Activated T-helper 1 cell treated with anti-CD3 and anti-CD28 coated beads, Interleukin-12 subunit alpha, Interleukin-12 subunit beta, Interleukin-2, Interleukin-4 antibody, amounts not matched to agents 30 ng/mL and 10 ng/mL and 1 ng/mL, durations not matched to agents 14 hours and 24 hours and 36 hours (primary cell): ENCODE measurements around the gene SLC35E3. TPM values are rescaled to one million over a fixed set of nuclear protein-coding genes. Genes with fewer than 3 reads are reported as not detected.
"Not testable (repeated sequence)": the region's sequence is repeated elsewhere in the genome, so short reads cannot be mapped to it uniquely, and the experiment has no call there.

ENCODE experiments used
- DNase-seq: peaks from one replicate; pipeline ENCODE4 v3.0.0; 2021; ENCODE audit warnings: low spot score
- H3K27ac Mint-ChIP-seq: one replicate; pipeline ENCODE4 v1.8.0; 2021; ENCODE audit warnings: mild to moderate bottlenecking, mixed read lengths
- H3K27me3 Mint-ChIP-seq: one replicate; pipeline ENCODE4 v1.8.0; 2022; ENCODE audit warnings: mild to moderate bottlenecking, moderate library complexity, mixed read lengths; ENCODE audit not compliant: insufficient read depth
- H3K36me3 Mint-ChIP-seq: one replicate; pipeline ENCODE4 v1.8.0; 2021; ENCODE audit warnings: low read depth, mixed read lengths
- H3K4me1 Mint-ChIP-seq: one replicate; pipeline ENCODE4 v1.8.0; 2021; ENCODE audit warnings: low read depth, mixed read lengths
- H3K4me3 Mint-ChIP-seq: one replicate; pipeline ENCODE4 v1.8.0; 2021; ENCODE audit warnings: mild to moderate bottlenecking, moderate library complexity, mixed read lengths
- H3K9me3 Mint-ChIP-seq: one replicate; pipeline ENCODE4 v1.8.0; 2021; ENCODE audit warnings: mixed read lengths
- intact Hi-C: fragments of 100-400 bp; cut with micrococcal nuclease; formaldehyde crosslinking; loops from one replicate; pipeline ENCODE4 v1.15.1; 2024
- total RNA-seq: library from RNA; stranded (reverse); gene quantifications from 2 replicates; pipeline ENCODE4 v1.2.3, GENCODE V29; 2022

Gene SLC35E3
- total RNA-seq, 1 donor from 2014 or later: 5.9 TPM

- Mint-ChIP-seq H3K4me3 (no peak overlapping the region), H3K4me1 (peaks cover 6% of the 10 kb centered on the region), H3K36me3 (no peaks in the 10 kb centered on the region), H3K9me3 (no peaks in the 10 kb centered on the region), H3K27ac (no peak overlapping the region), H3K27me3 (no peaks in the 10 kb centered on the region)
- no peak for DNase-seq
- intact Hi-C loops: no loop called here
These were observed 44.9 kb downstream of the SLC35E3 start for GRCh38 chr12:68790952-68791234.

GRCh38 chr12:68791897-68792481 is 46.0 kb downstream of the SLC35E3 start:
- peaks cover 6% of the 10 kb centered on the region for H3K4me1 Mint-ChIP-seq
- no peak overlapping the region for H3K27ac Mint-ChIP-seq
- H3K9me3 Mint-ChIP-seq: no peaks in the 10 kb centered on the region
- H3K4me3 Mint-ChIP-seq: no peak overlapping the region
- H3K36me3 Mint-ChIP-seq: no peaks in the 10 kb centered on the region
- DNase-seq: no peak
- intact Hi-C loops: loop anchor here (2.0 kb wide), 1 partner anchor 15 kb away; no protein-coding TSS in a partner anchor
- H3K27me3 Mint-ChIP-seq: no peaks in the 10 kb centered on the region

- intact Hi-C loops: loop anchor here (2.0 kb wide), 1 partner anchor 14 kb away; no protein-coding TSS in a partner anchor
- Mint-ChIP-seq H3K4me1 (no peaks in the 10 kb centered on the region), H3K9me3 (no peaks in the 10 kb centered on the region), H3K4me3 (no peak overlapping the region), H3K27ac (no peak overlapping the region), H3K27me3 (no peaks in the 10 kb centered on the region), H3K36me3 (no peaks in the 10 kb centered on the region)
- DNase-seq: no peak
These were observed 47.0 kb downstream of the SLC35E3 start for GRCh38 chr12:68792952-68793351.

- Mint-ChIP-seq H3K27ac (no peak overlapping the region), H3K9me3 (no peaks in the 10 kb centered on the region), H3K27me3 (no peaks in the 10 kb centered on the region), H3K36me3 (no peaks in the 10 kb centered on the region), H3K4me3 (no peak overlapping the region), H3K4me1 (no peaks in the 10 kb centered on the region)
- no peak for DNase-seq
- intact Hi-C loops: loop anchor here (2.0 kb wide), 1 partner anchor 13 kb away; no protein-coding TSS in a partner anchor
These were observed 47.5 kb downstream of the SLC35E3 start for GRCh38 chr12:68793436-68793835.

GRCh38 chr12:68793975-68794652 is 48.1 kb downstream of the SLC35E3 start:
- Mint-ChIP-seq H3K36me3 (no peaks in the 10 kb centered on the region), H3K4me1 (no peaks in the 10 kb centered on the region), H3K27me3 (no peaks in the 10 kb centered on the region), H3K27ac (no peak overlapping the region), H3K4me3 (no peak overlapping the region), H3K9me3 (no peaks in the 10 kb centered on the region)
- no peak for DNase-seq
- intact Hi-C loops: loop anchor here (2.0 kb wide), 1 partner anchor 13 kb away; no protein-coding TSS in a partner anchor

- Mint-ChIP-seq H3K27ac (no peak overlapping the region), H3K4me1 (no peaks in the 10 kb centered on the region), H3K36me3 (no peaks in the 10 kb centered on the region), H3K27me3 (no peaks in the 10 kb centered on the region), H3K9me3 (no peaks in the 10 kb centered on the region), H3K4me3 (no peak overlapping the region)
- intact Hi-C loops: no loop called here
- DNase-seq: no peak
These were observed 48.8 kb downstream of the SLC35E3 start for GRCh38 chr12:68794653-68795251.

- Mint-ChIP-seq H3K27me3 (no peaks in the 10 kb centered on the region), H3K27ac (no peak overlapping the region), H3K9me3 (no peaks in the 10 kb centered on the region), H3K4me3 (no peak overlapping the region), H3K36me3 (no peaks in the 10 kb centered on the region), H3K4me1 (no peaks in the 10 kb centered on the region)
- intact Hi-C loops: no loop called here
- DNase-seq: no peak
These were observed 50.4 kb downstream of the SLC35E3 start for GRCh38 chr12:68796399-68796798.

GRCh38 chr12:68798882-68799234 is 52.9 kb downstream of the SLC35E3 start:
- Mint-ChIP-seq H3K4me3 (no peak overlapping the region), H3K27ac (no peak overlapping the region), H3K27me3 (no peaks in the 10 kb centered on the region), H3K36me3 (no peaks in the 10 kb centered on the region), H3K9me3 (no peaks in the 10 kb centered on the region), H3K4me1 (peaks cover 5% of the 10 kb centered on the region)
- no peak for DNase-seq
- intact Hi-C loops: no loop called here

- DNase-seq: no peak
- intact Hi-C loops: loop anchor here (10.0 kb wide), 2 partner anchors 785 to 1165 kb away; partner anchors contain the start of gene CCT2
- Mint-ChIP-seq H3K4me3 (no peak overlapping the region), H3K9me3 (no peaks in the 10 kb centered on the region), H3K27ac (no peak overlapping the region), H3K4me1 (peaks cover 5% of the 10 kb centered on the region), H3K27me3 (no peaks in the 10 kb centered on the region), H3K36me3 (no peaks in the 10 kb centered on the region)
These were observed 54.3 kb downstream of the SLC35E3 start for GRCh38 chr12:68800294-68800693.

- intact Hi-C loops: loop anchor here (10.0 kb wide), 2 partner anchors 784 to 1166 kb away; partner anchors contain the start of gene CCT2
- H3K4me3 Mint-ChIP-seq, H3K9me3 Mint-ChIP-seq, H3K27me3 Mint-ChIP-seq, DNase-seq, H3K27ac Mint-ChIP-seq, H3K36me3 Mint-ChIP-seq: not testable (repeated sequence)
- H3K4me1 Mint-ChIP-seq: peaks cover 12% of the 10 kb centered on the region
These were observed 55.1 kb downstream of the SLC35E3 start for GRCh38 chr12:68801124-68801523.

GRCh38 chr12:68802372-68802745 is 56.4 kb downstream of the SLC35E3 start:
- not testable (repeated sequence) for H3K36me3 Mint-ChIP-seq, DNase-seq, H3K9me3 Mint-ChIP-seq, H3K27ac Mint-ChIP-seq, H3K27me3 Mint-ChIP-seq, H3K4me3 Mint-ChIP-seq
- intact Hi-C loops: loop anchor here (10.0 kb wide), 2 partner anchors 782 to 1168 kb away; partner anchors contain the start of gene CCT2
- H3K4me1 Mint-ChIP-seq: peaks cover 14% of the 10 kb centered on the region

GRCh38 chr12:68802911-68803651 is 57.1 kb downstream of the SLC35E3 start:
- H3K36me3 Mint-ChIP-seq, H3K4me3 Mint-ChIP-seq, H3K27ac Mint-ChIP-seq, H3K27me3 Mint-ChIP-seq, H3K9me3 Mint-ChIP-seq, DNase-seq: not testable (repeated sequence)
- intact Hi-C loops: loop anchor here (10.0 kb wide), 2 partner anchors 782 to 1168 kb away; partner anchors contain the start of gene CCT2
- peaks cover 14% of the 10 kb centered on the region for H3K4me1 Mint-ChIP-seq
